OCI-LY1 (cell line): ENCODE results near the gene AGTRAP.

Experiments
- H2AFZ ChIP-seq: fragments of 200-600 bp; sonication (generic), shearing (Covaris generic); 2 replicates; pipeline ENCODE4 v1.6.0; 2014; ENCODE audit warnings: antibody characterized with exemption, mild to moderate bottlenecking, low read length
- H3F3A ChIP-seq: fragments of 200-600 bp; sonication (generic), shearing (Covaris generic); 2 replicates; pipeline ENCODE4 v1.6.0; 2014; ENCODE audit warnings: mild to moderate bottlenecking, antibody characterized with exemption, low read length, moderate library complexity; ENCODE audit not compliant: insufficient read depth
- H3K27ac ChIP-seq: fragments of 200-600 bp; sonication (generic); 2 replicates; pipeline ENCODE4 v1.5.1; 2014; ENCODE audit warnings: low read length, mixed run types, mild to moderate bottlenecking, low read depth; ENCODE audit not compliant: poor library complexity, severe bottlenecking
- H3K27me3 ChIP-seq: fragments of 200-600 bp; sonication (generic); 2 replicates; pipeline ENCODE4 v1.6.0; 2014; ENCODE audit warnings: antibody characterized with exemption, mild to moderate bottlenecking, low read length, moderate library complexity; ENCODE audit not compliant: insufficient read depth
- H3K36me3 ChIP-seq: fragments of 200-600 bp; sonication (generic); 2 replicates; pipeline ENCODE4 v1.6.1; 2014; ENCODE audit warnings: mild to moderate bottlenecking, antibody characterized with exemption, low read length, moderate library complexity, mixed read lengths; ENCODE audit not compliant: insufficient read depth
- H3K4me1 ChIP-seq: fragments of 200-600 bp; sonication (generic); 2 replicates; pipeline ENCODE4 v1.5.1; 2014; ENCODE audit warnings: mild to moderate bottlenecking, low read length, moderate library complexity; ENCODE audit not compliant: insufficient read depth, severe bottlenecking
- H3K4me2 ChIP-seq: fragments of 200-600 bp; sonication (generic), shearing (Covaris generic); 2 replicates; pipeline ENCODE4 v1.6.1; 2014; ENCODE audit warnings: low read length
- H3K4me3 ChIP-seq: fragments of 200-600 bp; sonication (generic); 2 replicates; pipeline ENCODE4 v1.5.1; 2014; ENCODE audit warnings: low read length, low read depth, mild to moderate bottlenecking, mixed read lengths; ENCODE audit not compliant: poor library complexity, severe bottlenecking
- H3K79me2 ChIP-seq: fragments of 200-600 bp; shearing (Covaris generic); 2 replicates; pipeline ENCODE4 v1.6.1; 2016; ENCODE audit warnings: mixed run types, low read length, mixed read lengths; ENCODE audit not compliant: insufficient read depth
- H3K9ac ChIP-seq: fragments of 200-600 bp; sonication (generic), shearing (Covaris generic); 2 replicates; pipeline ENCODE4 v1.6.1; 2014; ENCODE audit warnings: mild to moderate bottlenecking, low read length, mixed read lengths
- H3K9me2 ChIP-seq: fragments of 200-600 bp; sonication (generic), shearing (Covaris generic); 2 replicates; pipeline ENCODE4 v1.6.1; 2014; ENCODE audit warnings: low read depth, mild to moderate bottlenecking, low read length, mixed read lengths
- H3K9me3 ChIP-seq: fragments of 200-600 bp; shearing (Covaris generic); 2 replicates; pipeline ENCODE4 v1.6.1; 2014; ENCODE audit warnings: low read length, mixed read lengths
- H4K20me1 ChIP-seq: fragments of 200-600 bp; sonication (generic), shearing (Covaris generic); 2 replicates; pipeline ENCODE4 v1.6.0; 2016; ENCODE audit warnings: mild to moderate bottlenecking, low read length; ENCODE audit not compliant: insufficient read depth
- CTCF ChIP-seq: fragments of 200-600 bp; sonication (generic), shearing (Covaris generic); IDR thresholded peaks from 2 replicates; pipeline ENCODE4 v1.5.1; 2017; ENCODE audit warnings: mild to moderate bottlenecking, antibody characterized with exemption, low read length, moderate library complexity, mixed read lengths
- EZH2 ChIP-seq: fragments of 200-600 bp; sonication (generic), shearing (Covaris generic); IDR thresholded peaks from 2 replicates; pipeline ENCODE4 v1.8.0; 2017; ENCODE audit warnings: borderline replicate concordance, mixed run types, mild to moderate bottlenecking, antibody characterized with exemption, low read length, moderate library complexity, mixed read lengths

The AGTRAP gene

GRCh38 chr1:11746795-11747487 lies 11.0 kb downstream of the AGTRAP start:
- no peak overlapping the region for H3K4me2 ChIP-seq
- H3K4me3 ChIP-seq, result no peak overlapping the region
- H3F3A ChIP-seq, result no peaks in the 10 kb centered on the region
- H3K36me3 ChIP-seq, result no peaks in the 10 kb centered on the region
- no peaks in the 10 kb centered on the region for H4K20me1 ChIP-seq
- H2AFZ ChIP-seq, result no peak overlapping the region
- no peak for TF ChIP-seq EZH2
- H3K4me1 ChIP-seq, result no peaks in the 10 kb centered on the region
- no peaks in the 10 kb centered on the region for H3K9me2 ChIP-seq
- H3K27me3 ChIP-seq, result no peaks in the 10 kb centered on the region
- no peak overlapping the region for H3K9ac ChIP-seq
- no peaks in the 10 kb centered on the region for H3K9me3 ChIP-seq
- H3K27ac ChIP-seq, result no peak overlapping the region
- no peaks in the 10 kb centered on the region for H3K79me2 ChIP-seq

- Histone ChIP-seq H3K4me1 (no peaks in the 10 kb centered on the region), H3F3A (no peaks in the 10 kb centered on the region), H3K36me3 (no peaks in the 10 kb centered on the region), H3K79me2 (no peaks in the 10 kb centered on the region), H3K9ac (no peak overlapping the region), H2AFZ (no peak overlapping the region), H4K20me1 (no peaks in the 10 kb centered on the region), H3K9me3 (no peaks in the 10 kb centered on the region), H3K27ac (no peak overlapping the region), H3K4me2 (no peak overlapping the region), H3K4me3 (no peak overlapping the region), H3K27me3 (peaks cover 3% of the 10 kb centered on the region; the same call in 1 of the 2 replicates), H3K9me2 (no peaks in the 10 kb centered on the region)
- TF ChIP-seq CTCF, result no peak
- no peak for TF ChIP-seq EZH2
Observed at GRCh38 chr1:11748294-11749202, 12.6 kb downstream of the AGTRAP start.

- Histone ChIP-seq H3K9me2 (no peaks in the 10 kb centered on the region), H3K4me2 (no peak overlapping the region), H3K27me3 (peaks cover 3% of the 10 kb centered on the region; the same call in 1 of the 2 replicates), H2AFZ (no peak overlapping the region), H3K27ac (no peak overlapping the region), H3F3A (no peaks in the 10 kb centered on the region), H3K4me3 (no peak overlapping the region), H3K79me2 (no peaks in the 10 kb centered on the region), H3K4me1 (no peaks in the 10 kb centered on the region), H3K36me3 (no peaks in the 10 kb centered on the region), H4K20me1 (no peaks in the 10 kb centered on the region), H3K9me3 (no peaks in the 10 kb centered on the region), H3K9ac (no peak overlapping the region)
- TF ChIP-seq EZH2 (no peak), CTCF (peak; percentile 56)
Observed at GRCh38 chr1:11749203-11749689, 13.3 kb downstream of the AGTRAP start.
